GM12875 (cell line): Measurements from ENCODE around the gene RTN4IP1.

Experiments
- H3K4me3 ChIP-seq: one replicate; pipeline ENCODE4 v1.5.1; 2011; ENCODE audit warnings: low read depth, low read length, control low read depth
- TF ChIP-seq, protein P1 (sequence below): IDR thresholded peaks from 2 replicates; pipeline ENCODE4 v1.5.1; 2011; ENCODE audit warnings: low read depth, mild to moderate bottlenecking, control low read depth, inconsistent platforms, low read length, moderate library complexity, borderline replicate concordance; ENCODE audit not compliant: insufficient read depth

RTN4IP1 gene

DNA sequence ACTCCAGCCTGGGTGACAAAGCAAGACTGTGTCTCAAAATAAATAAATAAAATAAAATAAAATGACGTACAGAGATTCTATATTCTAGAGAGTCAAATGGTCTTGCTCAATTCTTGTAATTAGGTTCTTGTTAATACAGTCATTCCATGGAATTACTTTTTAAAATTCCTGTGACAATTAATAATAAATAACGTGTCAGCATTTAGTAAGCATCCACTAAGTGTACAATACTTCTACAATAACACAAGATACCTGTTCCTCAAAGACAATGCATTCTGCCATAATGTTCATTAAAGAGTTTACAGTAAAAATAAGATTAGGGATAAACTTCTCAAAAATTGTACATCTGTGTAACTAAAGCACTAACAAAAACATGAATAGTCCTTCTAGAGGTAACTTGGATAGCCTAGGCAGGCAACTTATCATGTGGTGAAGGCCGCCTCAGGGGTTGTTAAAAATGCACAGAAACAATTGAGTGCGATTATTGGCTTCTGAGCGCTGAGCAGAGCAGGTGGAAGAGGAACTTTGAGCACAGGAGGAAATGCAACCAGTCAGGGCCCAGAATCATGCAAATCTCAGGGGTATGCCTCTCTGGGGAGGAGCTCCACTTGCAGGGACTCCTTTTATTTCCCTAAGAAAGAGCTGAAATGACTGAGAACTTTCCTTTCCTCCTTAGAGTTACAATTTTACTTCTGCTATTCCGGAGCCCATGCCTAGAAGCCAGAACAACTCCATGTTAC is 37.2 kb upstream of the RTN4IP1 start:
- no peak overlapping the region for H3K4me3 ChIP-seq
- TF ChIP-seq, protein P1, sequence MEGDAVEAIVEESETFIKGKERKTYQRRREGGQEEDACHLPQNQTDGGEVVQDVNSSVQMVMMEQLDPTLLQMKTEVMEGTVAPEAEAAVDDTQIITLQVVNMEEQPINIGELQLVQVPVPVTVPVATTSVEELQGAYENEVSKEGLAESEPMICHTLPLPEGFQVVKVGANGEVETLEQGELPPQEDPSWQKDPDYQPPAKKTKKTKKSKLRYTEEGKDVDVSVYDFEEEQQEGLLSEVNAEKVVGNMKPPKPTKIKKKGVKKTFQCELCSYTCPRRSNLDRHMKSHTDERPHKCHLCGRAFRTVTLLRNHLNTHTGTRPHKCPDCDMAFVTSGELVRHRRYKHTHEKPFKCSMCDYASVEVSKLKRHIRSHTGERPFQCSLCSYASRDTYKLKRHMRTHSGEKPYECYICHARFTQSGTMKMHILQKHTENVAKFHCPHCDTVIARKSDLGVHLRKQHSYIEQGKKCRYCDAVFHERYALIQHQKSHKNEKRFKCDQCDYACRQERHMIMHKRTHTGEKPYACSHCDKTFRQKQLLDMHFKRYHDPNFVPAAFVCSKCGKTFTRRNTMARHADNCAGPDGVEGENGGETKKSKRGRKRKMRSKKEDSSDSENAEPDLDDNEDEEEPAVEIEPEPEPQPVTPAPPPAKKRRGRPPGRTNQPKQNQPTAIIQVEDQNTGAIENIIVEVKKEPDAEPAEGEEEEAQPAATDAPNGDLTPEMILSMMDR = no peak

DNA sequence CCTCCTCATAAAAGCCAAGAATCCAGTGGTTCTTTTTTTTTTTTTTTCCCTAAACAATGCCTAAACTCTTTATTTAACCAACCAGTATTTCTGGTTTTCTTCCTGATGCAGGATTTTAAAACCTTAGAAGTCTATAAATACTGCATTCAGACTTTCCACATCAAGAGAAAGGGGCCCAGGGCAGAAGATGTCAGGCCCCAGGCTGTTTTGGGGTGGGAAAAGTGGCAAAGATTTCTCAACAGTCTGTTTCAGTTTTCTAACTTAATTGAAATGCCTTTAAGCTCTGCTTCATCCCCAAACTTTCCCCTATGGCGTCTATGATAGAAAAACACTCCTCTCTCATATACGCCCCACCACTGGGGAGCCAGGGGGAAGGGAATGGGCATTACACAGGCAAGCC is 33.2 kb upstream of the RTN4IP1 start:
- TF ChIP-seq, protein P1 = no peak
- H3K4me3 ChIP-seq = no peak overlapping the region

DNA sequence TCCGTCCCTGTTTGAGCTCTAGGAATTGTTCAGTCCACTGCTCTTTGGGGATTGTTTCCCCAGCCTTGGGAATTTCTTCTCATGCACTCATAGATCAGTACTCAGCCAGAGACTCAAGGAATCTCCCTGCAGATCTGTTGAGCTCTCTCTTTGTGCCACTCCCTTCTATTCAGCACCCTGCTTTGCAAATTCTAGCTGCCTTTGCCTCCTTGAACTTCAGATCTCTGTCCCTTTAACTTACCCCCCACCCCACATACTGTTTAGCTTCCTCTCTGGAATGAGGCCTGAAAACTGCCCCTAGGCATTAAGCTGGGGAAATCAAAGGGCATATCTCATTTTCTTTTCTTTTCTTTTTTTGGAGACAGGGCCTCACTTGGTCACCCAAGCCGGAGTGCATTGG is 30.6 kb upstream of the RTN4IP1 start:
- TF ChIP-seq, protein P1 = no peak
- H3K4me3 ChIP-seq = no peak overlapping the region

DNA sequence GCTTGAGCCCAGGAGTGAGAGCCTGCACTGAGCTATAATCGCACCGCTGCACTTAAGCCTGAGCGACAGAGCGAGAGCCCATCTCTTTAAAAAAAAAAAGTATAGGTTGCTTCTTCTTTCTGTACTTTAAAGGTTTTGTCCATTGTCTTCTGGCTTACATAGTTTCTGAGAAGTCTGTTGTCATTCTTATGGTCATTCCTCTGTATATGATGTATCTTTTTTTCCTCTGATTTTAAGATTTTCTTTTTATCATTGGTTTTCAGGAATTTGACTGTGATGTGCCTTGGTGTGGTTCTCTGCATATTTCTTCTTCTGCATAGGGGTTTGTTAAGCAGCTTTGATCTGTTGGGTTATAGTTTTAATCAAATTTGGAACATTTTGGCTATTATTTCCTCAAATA is 29.2 kb upstream of the RTN4IP1 start:
- TF ChIP-seq, protein P1 = no peak
- H3K4me3 ChIP-seq = no peak overlapping the region

DNA sequence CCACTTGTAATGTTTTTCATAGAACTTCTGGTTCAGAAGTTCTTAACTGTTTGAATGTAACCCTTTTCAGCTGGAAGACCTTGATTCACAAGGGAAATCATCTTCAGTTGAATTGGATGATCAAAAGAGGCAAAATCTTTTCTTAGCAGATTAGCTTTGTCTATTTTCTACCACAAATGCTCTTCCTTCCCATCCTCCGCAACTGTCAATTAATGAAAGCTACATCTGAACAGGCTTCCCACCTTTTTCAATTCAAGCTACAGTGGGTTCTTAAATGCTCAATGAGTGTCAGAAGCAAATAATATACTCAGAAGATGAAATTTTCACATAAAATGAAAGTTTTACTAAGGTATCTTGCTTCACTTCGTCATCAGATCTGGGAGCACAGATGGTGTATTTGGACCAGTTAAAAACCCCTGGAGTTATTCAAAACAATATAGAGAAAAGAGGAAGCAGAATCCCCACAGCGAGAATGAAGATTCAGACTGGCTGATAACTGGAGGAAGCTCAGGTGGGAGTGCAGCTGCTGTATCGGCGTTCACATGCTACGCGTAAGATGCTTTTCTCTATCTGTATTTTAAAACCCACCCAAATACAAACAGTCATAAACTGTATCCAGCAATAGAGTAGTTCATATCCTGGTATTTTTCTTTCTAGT is 19.5 kb upstream of the RTN4IP1 start:
- TF ChIP-seq, protein P1 = no peak
- H3K4me3 ChIP-seq = no peak overlapping the region

DNA sequence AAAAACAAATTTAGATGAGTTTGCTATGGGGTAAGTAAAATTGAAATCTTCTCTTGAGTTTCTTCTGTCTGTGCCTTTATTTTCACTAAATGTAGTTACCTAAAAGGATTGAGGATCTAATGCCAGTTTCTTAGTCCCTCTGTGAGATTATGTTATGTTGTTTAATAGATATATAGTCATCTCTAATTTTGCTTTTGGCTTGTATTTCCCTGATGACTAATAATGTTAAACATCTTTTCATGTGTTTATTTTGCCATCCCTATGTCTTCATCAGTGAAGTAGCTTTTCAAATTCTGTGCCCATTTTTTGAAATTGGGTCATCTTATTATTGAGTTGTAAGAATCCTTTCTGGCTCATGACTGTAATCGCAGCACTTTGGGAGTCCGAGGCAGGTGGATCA is 13.8 kb upstream of the RTN4IP1 start:
- TF ChIP-seq, protein P1 = no peak
- H3K4me3 ChIP-seq = no peak overlapping the region

DNA sequence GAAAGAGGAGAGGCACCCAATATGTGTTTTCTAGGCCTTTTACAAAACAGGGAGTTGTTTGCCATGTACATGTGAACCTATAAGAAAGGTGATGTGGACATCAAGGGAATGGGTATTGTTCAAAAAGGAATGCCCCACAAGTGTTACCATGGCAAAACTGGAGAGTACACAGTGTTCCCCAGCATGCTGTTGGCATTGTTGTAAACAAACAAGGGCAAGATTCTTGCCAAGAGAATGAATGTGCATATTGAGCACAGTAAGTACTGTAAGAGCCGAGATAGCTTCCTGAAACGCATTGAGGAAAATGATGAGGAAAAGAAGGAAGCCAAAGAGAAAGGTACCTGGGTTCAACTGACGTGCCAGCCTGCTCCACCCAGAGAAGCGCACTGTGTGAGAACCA is 13.2 kb upstream of the RTN4IP1 start:
- H3K4me3 ChIP-seq = no peak overlapping the region
- TF ChIP-seq, protein P1 = no peak
